Measurements from ENCODE around the gene TOMM40. TPM values are rescaled to one million over a fixed set of nuclear protein-coding genes. Genes with fewer than 3 reads are reported as not detected.

Gene TOMM40
- total and polyA plus RNA-seq, 2 of the 13 experiments (the other 11 are each of a cell fraction or from before 2014, with no cell fraction given), result 72.0 to 110 TPM

- TF ChIP-seq, protein P1, sequence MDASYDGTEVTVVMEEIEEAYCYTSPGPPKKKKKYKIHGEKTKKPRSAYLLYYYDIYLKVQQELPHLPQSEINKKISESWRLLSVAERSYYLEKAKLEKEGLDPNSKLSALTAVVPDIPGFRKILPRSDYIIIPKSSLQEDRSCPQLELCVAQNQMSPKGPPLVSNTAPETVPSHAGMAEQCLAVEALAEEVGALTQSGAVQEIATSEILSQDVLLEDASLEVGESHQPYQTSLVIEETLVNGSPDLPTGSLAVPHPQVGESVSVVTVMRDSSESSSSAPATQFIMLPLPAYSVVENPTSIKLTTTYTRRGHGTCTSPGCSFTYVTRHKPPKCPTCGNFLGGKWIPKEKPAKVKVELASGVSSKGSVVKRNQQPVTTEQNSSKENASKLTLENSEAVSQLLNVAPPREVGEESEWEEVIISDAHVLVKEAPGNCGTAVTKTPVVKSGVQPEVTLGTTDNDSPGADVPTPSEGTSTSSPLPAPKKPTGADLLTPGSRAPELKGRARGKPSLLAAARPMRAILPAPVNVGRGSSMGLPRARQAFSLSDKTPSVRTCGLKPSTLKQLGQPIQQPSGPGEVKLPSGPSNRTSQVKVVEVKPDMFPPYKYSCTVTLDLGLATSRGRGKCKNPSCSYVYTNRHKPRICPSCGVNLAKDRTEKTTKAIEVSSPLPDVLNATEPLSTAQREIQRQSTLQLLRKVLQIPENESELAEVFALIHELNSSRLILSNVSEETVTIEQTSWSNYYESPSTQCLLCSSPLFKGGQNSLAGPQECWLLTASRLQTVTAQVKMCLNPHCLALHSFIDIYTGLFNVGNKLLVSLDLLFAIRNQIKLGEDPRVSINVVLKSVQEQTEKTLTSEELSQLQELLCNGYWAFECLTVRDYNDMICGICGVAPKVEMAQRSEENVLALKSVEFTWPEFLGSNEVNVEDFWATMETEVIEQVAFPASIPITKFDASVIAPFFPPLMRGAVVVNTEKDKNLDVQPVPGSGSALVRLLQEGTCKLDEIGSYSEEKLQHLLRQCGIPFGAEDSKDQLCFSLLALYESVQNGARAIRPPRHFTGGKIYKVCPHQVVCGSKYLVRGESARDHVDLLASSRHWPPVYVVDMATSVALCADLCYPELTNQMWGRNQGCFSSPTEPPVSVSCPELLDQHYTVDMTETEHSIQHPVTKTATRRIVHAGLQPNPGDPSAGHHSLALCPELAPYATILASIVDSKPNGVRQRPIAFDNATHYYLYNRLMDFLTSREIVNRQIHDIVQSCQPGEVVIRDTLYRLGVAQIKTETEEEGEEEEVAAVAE (CRISPR knock-in tag; IDR thresholded peaks at IDR 0.05; ENCODE audit: borderline replicate concordance), result no peak; the same call in 1 of the 2 replicates
- TF ChIP-seq ZBTB7A (CRISPR knock-in tag; IDR thresholded peaks at IDR 0.05), result peak; percentile 95
- TF ChIP-seq ESRRA (CRISPR knock-in tag; IDR thresholded peaks at IDR 0.05; ENCODE audit: low read depth), result no peak
- TF ChIP-seq ZNF576 (CRISPR knock-in tag; IDR thresholded peaks at IDR 0.05), result no peak
- no peak for TF ChIP-seq HNF4A (CRISPR knock-in tag; IDR thresholded peaks at IDR 0.05)
- no peak for TF ChIP-seq USF2 (IDR thresholded peaks at IDR 0.05; ENCODE audit: low read depth, low read length)
- no peak for TF ChIP-seq USF2 (CRISPR knock-in tag; IDR thresholded peaks at IDR 0.05; ENCODE audit: borderline replicate concordance)
- 0 out of 2 replicates have a peak, but pooled peaks have one; percentile 24 for TF ChIP-seq PRDM10 (CRISPR knock-in tag; IDR thresholded peaks at IDR 0.05; ENCODE audit: low read depth)
- TF ChIP-seq, protein P2, sequence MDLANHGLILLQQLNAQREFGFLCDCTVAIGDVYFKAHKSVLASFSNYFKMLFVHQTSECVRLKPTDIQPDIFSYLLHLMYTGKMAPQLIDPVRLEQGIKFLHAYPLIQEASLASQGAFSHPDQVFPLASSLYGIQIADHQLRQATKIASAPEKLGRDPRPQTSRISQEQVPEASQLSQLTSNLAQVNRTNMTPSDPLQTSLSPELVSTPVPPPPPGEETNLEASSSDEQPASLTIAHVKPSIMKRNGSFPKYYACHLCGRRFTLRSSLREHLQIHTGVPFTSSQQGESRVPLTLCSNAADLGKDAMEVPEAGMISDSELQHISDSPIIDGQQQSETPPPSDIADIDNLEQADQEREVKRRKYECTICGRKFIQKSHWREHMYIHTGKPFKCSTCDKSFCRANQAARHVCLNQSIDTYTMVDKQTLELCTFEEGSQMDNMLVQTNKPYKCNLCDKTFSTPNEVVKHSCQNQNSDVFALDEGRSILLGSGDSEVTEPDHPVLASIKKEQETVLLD (CRISPR knock-in tag; IDR thresholded peaks at IDR 0.05; ENCODE audit: low read depth), result 0 out of 2 replicates have a peak, but pooled peaks have one; percentile 25
- no peak for TF ChIP-seq CHD2 (IDR thresholded peaks at IDR 0.05; ENCODE audit: low read depth, low read length)
- no peak for TF ChIP-seq BRF2 (CRISPR knock-in tag; IDR thresholded peaks at IDR 0.05)
- peak; percentile 13 for TF ChIP-seq RBM22 (optimal IDR thresholded peaks at IDR 0.05; ENCODE audit: low read length)
- TF ChIP-seq ZNF251 (CRISPR knock-in tag; IDR thresholded peaks at IDR 0.05), result no peak
- TF ChIP-seq POLR2AphosphoS5 (IDR thresholded peaks at IDR 0.05; ENCODE audit: low read depth, low read length), result peak; percentile 38; the same call in 1 of the 2 replicates
Observed at GRCh38 chr19:44904426-44904994, 13.5 kb downstream of the TOMM40 start (continued).

All from HepG2 (cell line).